SH-SY5Y (cell line): ENCODE measurements around the gene OTULIN.

Experiments
- GATA2 ChIP-seq: IDR thresholded peaks from 2 replicates; pipeline ENCODE4 v1.6.1; 2011; ENCODE audit warnings: mild to moderate bottlenecking, low read depth, low read length
- GATA3 ChIP-seq: IDR thresholded peaks from 2 replicates; pipeline ENCODE4 v1.6.1; 2011; ENCODE audit warnings: low read depth, mild to moderate bottlenecking, low read length, moderate library complexity

OTULIN gene

DNA sequence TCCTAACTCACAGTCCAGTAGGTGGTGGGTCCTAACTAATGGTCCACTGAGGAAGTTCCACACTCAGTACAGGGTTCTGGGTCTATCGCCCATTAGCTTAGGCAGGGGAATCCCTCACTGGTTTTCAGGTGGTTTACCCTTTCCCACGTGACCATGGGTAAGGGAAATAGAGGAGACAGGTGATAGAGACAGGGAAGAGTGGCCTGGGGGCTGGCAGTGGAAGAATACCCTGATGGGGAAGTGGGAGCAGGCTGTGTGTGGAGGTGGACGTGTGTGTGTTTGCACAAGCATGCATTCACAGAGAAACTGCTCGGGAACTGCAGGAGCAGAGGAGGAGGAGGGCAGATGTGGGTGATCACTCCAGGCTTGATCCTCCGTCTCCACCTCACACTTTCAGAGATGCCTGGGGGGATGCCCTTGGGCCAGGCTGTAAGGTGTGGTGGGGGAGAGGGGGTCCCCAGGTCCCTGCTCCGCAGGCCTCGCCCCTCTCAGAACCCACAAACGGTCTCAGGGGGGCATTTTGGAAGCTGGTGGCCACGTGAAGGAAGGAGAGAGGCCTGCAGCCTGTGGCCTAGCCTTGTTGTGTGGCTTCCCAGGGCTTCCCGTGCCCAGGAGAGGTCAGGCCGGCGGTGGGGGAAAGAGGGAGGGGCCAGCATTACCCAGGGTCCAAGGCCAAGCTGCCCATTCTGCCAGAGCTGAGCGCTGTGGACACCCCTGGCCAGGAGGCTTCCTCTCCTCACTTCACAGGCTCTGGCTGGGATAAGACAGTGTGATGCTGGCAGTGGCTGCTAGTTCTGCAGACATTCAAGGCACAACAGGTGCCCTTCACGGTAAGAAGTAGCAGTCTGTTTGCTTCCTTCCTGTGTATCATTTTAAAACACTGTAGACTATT, 80.0 kb downstream of the OTULIN start:
- TF ChIP-seq GATA2 (no peak), GATA3 (no peak)

- no peak for TF ChIP-seq GATA3
- no peak for TF ChIP-seq GATA2
Measured at GRCh38 chr5:14745188-14745563, 80.7 kb downstream of the OTULIN start.

GRCh38 chr5:14745753-14746152, 81.2 kb downstream of the OTULIN start:
- TF ChIP-seq GATA3: no peak
- TF ChIP-seq GATA2: no peak

DNA sequence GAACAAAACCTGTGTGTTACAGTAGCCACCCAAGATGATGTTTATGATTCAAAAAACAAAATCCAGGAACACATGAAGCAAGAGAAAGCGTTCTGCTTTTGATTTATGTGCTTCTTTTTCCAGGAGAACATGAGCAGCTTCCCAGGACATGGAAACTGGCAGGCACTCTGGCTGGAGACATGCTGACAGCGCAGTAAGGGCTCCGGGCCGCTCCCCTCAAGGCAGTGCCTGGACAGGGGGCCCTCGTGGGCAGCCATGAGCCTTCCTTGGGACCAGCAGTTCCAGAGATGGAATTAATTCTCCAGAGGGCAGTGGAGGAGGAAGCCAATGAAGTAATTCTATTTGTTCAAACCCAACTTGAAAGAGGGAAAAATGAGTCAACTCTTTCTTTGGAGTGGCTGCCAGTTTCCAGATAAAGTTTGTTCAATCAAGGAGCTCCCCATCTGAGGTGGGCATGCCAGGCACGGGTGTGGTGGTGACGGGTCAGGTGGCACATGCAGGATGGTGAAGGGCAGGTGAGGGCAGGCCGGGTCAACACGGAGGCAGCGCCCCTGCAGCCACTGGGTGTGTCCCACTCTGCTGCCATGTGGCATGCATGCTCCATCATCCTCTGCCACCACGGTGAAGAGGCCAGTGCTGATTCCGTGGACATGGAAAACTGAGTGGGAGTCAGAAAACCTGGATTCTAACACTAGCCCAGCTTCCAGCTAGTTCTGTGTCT, 83.8 kb downstream of the OTULIN start:
- TF ChIP-seq GATA2 (no peak), GATA3 (no peak)
